Left hindlimb (tissue), 1 donor: ENCODE results near the gene OTOGL.
"Not testable (repeated sequence)": the region's sequence is repeated elsewhere in the genome, so short reads cannot be mapped to it uniquely, and the experiment has no call there.

Experiments
- DNase-seq: peaks from one replicate; pipeline ENCODE4 v3.0.0-alpha.2; 2018

OTOGL gene

DNA sequence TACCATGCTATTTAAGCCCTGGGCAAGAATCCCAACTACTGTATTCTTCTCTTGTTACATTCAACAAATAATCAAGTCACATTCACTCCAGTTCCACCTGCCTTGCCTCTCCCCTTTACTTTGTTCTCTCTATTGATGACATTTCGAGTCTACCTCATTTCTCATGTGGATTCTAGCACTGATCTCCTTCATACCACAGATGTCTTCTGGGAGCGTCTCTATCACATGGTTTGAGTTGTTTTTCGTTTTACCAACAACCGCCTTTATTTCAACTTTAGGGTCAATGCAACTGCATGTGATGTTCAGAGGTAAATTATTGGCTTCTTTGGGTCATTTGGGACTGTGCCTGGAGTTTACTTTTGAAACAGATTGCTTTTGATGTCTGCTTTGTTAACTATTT is 40.7 kb downstream of the OTOGL start:
- DNase-seq, result no peak

DNA sequence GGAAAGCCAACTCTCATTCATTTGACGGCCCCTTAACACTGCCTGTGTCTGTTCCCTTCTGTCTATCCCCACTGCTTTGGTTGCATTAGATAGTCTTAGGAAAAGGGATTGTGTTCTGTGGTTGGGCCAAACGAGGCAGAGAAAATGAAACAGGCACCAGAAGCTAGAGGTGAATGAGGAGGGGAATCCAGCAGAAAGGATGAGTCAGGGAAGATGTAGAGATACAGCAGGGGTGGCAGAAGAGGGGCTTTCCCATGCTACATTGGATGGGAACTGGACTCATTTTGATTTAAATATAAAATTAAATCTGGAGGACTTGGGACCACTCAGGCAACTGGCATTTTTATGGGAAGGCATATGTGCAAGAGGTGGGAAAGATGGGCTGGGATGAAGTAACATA is 43.3 kb downstream of the OTOGL start:
- DNase-seq, result no peak

DNA sequence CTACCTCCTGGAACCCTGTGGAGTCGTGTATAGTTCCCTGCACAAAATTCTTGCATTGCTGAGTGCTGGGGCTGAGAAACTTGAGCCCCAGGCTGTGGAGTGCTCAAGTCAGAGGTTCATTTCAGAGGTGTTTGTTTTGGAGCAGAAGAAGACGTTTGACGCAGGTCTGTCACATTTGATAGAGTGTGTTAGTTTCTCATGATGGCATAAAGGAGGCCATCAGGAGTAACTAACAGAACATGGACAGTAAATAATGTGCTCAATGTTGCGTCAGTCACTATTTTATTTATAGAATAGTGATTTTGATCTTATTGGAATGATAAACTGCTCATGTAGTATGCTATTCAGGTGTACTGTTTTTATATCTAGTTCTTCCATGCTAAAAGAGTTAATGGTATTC is 44.2 kb downstream of the OTOGL start:
- DNase-seq, result no peak

DNA sequence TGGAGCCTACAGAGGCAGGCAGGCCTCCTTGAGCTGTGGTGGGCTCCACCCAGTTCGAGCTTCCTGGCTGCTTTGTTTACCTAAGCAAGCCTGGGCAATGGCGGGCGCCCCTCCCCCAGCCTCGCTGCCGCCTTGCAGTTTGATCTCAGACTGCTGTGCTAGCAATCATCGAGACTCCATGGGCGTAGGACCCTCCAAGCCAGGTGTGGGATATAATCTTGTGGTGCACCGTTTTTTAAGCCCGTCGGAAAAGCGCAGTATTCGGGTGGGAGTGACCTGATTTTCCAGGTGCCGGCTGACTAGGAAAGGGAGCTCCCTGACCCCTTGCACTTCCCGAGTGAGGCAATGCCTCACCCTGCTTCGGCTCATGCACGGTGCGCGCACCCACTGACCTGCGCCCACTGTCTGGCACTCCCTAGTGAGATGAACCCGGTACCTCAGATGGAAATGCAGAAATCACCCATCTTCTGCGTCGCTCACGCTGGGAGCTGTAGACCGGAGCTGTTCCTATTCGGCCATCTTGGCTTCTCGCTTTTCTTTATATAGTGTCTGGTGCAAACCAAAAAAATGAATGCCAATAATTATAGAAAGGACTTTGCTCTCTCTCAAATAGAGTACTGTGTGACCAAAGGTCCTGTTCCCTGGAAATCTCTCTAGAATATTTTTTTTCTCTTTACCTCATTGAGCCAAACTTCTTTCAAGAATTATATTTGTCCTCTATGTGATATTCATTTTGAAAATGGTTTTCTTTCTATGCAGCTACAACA is 50.4 kb downstream of the OTOGL start:
- DNase-seq, result not testable (repeated sequence)

DNA sequence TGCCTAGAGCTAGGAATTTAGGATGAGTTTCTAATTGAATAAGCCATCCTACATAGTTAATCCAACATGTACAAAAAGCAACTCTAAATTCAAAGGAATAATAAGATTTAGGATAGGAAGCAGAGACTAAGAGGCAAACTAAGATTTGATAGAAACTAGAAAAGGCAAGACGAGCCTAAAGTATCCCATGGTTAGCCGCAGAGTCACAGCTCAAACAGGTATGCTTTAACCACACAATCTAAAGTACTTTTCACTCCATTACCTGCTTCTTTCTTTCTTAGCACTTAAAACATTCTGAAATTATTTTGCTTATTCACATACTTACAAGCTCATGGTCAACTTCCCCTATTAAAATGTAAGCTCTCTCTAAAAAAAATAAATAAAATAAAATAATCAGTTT is 51.8 kb downstream of the OTOGL start:
- DNase-seq, result no peak

DNA sequence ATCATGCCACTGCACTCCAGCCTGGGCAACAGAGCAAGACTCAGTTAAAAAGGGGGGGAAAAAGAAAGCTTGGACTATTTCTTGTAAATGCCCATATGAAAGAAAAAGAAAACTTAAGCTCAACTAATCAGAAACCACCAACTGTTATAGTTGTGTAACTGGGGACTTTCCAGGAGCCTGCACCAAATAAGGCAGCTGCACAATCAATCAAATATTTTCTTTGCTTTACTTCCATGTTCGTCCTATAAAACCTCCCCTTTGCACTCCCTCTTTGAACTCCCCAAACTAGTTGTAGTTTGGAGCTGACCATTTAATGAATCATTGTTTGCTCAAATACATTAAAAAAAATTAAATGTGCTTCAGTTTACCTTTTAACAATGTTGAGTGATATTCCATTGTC is 54.9 kb downstream of the OTOGL start:
- no peak for DNase-seq

DNA sequence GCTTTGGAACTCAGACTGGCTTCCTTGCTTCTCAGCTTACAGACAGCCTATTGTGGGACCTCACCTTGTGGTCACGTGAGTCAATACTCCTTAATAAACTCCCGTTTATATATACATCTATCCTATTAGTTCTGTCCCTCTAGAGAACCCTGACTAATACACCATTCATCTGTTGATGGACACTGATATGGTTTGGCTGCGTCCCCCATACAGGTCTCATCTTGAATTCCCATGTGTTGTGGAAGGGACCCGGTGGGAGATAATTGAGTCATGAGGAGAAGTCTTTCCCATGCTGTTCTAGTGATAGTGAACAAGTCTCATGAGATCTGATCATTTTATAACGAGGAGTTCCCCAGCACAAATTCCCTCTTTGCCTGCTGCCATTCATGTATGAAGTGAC is 57.0 kb downstream of the OTOGL start:
- DNase-seq, result no peak

DNA sequence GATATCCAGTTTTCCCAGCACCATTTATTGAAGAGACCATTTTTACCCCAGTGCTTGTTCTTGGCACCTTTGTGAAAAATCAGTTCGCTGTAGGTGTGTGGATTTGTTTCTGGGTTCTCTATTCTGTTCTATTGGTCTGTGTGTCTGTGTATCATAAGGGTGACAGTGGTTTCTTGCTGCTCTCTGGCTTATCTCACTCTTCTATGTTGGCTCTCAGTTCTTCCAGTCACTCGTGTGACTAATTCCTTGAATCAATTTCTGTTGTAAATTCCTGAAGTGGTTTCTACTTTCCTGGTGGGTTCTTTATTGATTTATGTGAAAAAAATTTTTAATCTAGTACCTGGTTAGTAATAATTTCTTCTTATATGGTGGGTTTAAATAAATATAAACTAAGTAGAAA is 58.3 kb downstream of the OTOGL start:
- no peak for DNase-seq

DNA sequence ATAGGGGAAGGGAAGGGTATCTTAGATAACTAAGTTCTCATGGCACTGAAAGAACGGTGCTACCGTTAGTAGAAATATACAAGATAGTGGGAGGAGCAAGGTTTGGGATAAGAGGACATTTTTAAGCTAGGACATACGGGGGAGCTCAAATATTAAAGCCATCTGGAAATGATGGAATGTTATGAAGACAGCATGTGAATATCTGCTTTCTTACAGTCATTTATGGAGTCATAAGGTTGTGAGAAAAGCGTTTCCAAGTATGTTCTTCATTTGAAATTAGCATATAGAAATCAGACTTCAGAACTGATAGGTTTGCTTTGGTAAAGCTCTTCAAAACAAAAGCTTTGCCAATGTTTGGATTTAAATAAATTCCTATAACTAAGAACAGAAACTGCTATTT is 62.3 kb downstream of the OTOGL start:
- no peak for DNase-seq

DNA sequence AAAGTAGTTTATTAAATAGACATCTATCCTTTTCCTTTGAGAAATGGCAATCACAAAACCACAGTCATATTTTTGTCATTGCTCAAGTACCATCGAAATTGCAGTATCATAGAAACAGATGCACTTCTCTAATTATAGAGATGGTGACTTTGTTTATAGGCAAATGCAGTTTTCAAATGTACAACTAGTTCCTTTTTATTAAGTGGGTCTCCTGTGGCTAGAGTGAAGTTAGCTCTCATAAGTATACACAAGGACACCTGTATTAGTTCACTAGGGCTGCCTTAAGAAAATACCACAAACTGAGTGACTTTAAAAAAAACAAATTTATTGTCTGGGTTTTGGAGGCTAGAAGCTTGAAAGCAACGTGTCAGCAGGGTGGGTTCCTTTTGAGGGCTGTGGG is 62.8 kb downstream of the OTOGL start:
- no peak for DNase-seq

DNA sequence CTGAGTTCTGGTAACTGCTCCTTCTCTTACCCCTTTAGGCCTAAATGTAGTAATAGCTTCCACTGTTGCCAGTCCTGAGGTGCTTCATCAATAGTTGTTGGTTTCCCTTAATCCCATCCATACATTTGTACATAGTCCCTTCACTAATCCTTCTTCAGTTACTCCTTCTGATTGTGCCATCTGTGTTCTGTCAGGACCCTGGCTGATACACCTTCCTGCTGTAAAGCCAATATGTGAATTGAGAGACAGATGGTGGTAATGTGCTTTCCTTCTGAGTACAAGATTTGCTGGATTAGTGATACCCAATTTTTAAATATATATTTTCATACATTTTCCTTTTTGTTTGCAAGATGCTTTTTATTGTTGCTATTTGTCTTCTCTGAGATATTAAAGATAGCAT is 66.4 kb downstream of the OTOGL start:
- DNase-seq, result no peak

DNA sequence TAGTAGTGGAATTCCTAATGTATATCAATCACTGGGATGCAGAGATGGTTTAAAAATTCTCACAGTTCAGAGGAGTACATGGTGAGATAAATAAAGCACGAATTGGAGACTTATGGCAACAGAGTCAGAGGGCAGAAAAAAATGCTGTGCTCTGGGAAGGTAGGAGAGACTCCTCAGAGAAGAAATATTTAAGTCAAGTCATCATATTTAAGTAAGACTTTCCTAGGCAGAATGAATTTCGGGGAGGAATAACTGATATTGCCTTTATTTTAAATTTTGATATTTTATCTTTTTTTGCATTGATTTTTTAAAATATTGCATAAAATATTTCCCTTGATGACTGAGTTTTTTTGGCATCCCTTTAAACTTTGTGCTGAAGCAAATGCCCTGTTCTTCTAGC is 67.4 kb downstream of the OTOGL start:
- DNase-seq, result no peak

DNA sequence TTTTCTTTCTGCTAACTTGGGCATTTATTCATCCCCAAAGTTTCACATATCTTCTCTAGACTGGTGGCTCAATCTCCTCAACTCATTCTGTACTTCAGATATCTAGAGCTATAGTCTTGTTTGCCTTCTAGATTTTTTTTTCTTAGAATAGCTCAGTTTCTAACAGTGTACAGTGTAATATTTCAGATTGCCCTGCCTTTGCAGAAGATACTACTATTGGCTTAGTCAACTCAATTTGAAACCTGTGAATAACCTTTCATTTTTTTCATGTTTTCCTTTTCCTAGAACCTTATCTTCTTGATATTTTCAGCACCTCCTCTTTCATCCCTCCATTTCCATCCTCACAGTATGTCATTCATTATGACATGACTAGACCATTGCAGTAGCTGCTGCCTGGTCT is 69.6 kb downstream of the OTOGL start:
- DNase-seq, result no peak

DNA sequence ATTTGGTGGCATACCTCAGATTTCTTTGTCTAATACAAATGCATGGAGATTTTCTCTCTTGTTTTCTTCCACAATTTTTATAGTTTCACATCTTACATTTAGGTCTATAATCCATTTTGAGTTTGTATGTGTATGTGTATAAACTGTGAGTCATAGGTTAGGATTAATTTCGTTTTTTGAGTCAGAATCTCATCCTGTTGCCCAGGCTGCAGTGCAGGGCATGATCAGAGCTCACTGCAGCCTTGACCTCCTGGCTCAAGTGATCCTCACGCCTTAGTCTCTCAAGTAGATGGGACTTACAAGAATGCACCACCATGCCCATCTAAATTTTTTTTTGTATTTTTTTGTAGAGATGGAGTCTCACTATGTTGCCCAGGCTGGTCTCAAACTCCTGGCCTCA is 71.6 kb downstream of the OTOGL start:
- no peak for DNase-seq

DNA sequence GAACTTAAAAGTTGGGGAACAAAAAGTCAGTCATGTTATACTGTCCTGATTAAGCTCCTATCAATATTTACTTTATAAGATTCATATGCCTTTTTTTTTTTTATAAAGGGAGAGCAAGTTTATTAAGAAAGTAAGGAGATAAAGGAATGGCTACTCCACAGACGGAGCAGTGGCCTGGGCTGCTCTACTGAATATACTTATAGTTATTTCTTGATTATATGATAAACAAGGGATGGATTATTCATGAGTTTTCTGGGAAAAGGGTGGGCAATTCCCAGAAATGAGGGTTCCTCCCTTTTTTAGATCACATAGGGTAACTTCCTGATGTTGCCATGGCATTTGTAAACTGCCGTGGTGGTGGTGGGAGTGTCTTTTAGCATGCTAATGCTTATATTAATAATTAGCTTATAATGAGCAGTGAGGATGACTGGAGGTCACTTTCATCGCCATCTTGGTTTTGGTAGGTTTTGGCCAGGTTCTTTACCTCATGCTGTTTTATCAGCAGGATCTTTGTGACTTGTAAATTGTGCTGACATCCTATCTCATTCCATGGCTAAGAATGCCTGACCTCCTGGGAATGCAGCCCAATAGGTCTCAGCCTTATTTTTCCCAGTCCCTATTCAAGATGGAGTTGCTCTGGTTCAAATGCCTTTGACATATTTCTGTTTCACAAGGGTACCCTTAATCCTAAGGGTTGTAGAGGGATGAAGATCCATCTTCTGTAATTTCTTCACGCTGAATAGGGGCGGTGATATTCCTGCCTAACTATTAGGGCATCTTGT is 73.9 kb downstream of the OTOGL start:
- DNase-seq, result no peak

DNA sequence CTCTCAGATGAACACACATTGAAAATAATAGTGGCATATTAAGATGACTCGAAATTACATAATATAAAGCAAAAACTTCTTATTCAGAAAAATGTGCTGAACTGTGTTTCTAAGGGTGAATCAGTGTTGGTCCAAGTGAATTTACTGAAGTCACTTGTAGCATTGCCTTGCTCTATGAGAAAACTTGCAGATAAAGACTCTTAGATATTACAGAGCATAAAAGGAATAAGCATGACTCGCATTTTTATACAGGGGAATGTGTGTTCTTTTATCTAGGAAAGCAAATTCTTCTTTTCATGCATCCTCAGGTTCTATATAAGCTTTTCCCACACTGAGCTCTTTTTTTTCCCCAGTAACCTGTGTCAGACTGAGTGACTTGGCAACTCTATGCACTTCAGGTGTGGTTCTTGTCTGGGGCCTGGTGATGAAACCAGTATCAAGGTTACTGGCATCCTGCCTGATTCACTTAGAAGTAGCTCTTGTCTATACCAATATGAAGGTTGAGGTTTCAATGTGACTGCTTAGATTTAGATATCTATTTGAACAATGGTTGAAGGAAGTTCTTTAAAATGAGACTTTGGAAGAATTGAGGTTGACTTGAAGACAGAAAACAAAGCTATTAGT is 76.1 kb downstream of the OTOGL start:
- no peak for DNase-seq

DNA sequence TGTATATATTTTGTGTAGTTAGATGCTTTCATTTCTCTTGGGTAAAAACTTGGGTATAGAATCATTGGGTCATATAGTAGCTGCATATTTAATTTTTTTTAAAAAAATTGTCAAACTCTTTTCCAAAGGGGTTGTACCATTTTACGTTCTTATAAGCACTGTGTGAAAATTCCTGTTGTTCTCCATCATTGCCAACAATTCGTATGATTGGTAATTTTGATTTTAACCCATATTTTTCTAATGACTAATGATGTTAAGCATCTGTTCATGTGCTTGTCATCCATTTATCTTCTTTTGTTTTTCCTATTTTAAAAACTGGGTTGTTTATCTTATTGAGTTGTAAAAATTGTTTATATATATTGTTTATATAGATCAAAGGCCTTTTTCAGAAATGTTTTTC is 77.4 kb downstream of the OTOGL start:
- DNase-seq, result no peak

DNA sequence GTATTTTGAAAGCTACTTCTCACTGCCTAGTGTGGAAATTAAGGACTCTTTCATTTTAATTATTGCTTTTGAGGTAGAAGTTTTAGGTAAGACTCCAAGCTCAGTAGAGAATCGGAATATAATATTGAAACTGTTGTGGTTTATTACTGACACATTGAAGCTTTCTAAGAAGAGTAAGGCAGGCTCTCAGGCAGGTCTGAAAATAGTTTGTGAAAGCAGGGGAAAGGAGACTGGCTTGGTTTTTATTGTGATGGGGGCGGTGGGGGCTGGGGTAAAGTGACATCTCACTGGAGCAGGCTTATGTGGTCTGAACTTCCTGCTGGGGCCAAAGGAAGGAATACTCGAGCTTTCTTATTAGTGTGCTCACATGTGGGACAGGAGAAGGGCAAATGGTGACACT is 79.5 kb downstream of the OTOGL start:
- DNase-seq, result no peak

DNA sequence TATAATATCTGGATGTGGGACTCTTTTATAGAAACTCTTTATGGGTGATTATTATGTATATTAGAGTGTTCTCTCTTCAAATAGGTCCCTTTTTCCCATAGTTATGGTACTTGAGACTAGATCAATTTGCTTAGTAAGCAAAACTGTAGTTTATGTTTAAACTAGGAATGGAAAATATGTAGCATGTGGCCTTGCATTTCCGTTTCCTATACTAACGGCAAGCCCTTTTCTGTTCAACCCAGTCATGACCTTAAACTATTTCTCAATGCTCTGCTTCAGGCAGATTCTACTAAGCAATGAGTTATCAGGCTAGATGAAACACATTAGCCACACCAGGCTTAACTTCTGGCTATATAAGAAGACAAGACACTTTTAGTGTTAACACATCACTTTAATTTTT is 84.6 kb downstream of the OTOGL start:
- DNase-seq, result no peak

DNA sequence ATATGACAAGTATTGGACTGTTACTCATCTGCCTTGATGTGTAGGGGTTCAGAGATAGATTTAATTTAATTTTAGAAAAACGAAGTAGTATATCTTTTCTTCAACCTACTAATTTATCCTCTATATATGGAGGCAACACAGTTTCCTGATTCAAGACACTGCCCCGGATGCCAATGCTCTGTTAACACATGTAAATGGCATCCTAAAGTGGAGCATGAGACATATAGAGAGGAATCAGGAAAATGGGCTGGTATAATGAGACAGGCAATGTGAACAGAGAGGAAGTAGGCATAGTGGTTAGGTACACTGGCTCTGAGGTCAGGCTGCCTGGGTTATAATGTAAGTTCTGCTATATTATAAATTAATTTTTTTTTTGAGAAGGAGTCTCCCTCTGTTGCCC is 85.6 kb downstream of the OTOGL start:
- no peak for DNase-seq

DNA sequence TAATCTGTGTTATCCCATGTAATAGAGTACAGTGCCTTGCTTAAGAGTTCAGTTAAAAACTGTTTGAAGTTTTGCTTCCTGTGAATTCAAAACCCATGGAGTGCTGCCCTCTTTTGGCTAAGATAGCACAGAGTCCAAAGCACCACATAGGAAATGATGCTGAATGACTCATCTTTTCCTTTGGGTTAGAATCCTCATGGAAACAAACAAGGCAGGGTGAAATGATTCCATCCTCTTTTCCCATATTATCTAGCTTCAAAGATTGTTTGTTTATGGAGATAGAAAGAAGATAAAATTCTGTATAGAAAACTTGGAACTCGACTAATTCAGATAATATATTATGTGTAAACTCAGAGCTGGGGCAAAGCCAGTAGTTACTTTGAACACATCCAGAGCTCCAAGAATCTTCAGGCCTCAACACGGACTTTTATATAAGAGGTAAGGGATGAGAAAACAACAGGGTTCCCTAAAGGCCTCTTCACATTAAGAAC is 87.4 kb downstream of the OTOGL start:
- DNase-seq, result peak; percentile 67

DNA sequence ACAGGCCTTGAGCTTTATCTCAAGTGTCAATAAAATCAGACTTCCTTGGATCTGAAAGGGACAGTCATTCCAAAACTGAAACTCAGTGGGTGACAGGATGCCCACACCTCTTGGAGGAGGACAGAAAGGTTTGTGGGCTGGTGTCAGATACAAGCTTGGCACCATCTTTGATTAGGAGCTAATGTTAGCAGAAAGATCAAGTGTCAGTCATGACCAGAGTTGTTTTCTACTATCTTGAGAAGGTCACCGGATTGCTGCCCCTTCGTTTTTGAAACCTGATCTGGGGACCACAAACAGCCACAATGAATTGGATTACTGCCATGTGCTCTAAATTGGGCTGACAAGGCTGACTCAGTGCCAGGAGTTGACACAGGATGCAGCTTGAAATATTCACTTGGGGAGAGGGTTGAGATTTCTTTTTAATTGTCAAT is 88.3 kb downstream of the OTOGL start:
- DNase-seq, result peak; percentile 40

DNA sequence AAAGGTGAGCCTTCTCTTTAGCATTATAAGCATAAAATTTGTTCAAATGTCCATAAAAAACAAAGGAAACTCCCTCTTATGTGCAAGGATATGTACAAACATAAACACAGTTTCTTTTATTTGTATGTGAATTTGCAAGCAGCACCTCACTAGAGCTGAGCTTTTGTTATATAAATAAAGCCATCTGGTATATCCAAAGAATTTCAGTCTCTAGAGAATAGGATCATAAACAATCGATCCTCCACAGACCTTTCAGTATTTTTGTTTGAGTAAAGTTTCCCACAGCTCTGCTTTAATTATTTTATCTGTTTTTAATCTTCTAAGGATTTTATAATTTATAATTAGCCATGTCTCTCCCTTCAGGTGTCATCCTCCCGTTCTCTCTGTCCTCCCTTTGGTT is 89.2 kb downstream of the OTOGL start:
- DNase-seq, result no peak

DNA sequence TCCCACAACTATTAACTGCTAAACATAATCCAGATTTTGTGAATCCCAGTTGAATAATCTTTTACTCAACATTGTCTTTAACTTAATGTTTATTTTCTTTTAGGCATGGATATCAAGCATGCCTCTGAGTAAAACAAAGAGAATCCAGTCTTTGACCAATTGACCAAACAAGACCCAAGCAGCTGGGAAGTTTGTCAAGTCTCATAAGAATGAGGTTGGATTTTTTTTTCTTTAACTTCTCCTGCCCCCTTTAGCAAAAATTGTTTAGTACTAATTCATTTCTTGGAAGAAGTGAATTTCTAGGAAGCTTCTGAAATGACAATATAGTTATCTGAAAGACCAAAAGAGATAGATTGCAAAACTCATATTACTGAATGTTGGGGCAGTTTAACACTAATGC is 89.9 kb downstream of the OTOGL start:
- no peak for DNase-seq
